H1 (cell line): ENCODE measurements around the gene CHRNA4. TPM values are rescaled to one million over a fixed set of nuclear protein-coding genes. Genes with fewer than 3 reads are reported as not detected.

Experiments
- CHD7 ChIP-seq: fragments of 300-600 bp; sonication (generic); IDR thresholded peaks from 2 replicates; pipeline ENCODE4 v1.7.1; 2012; ENCODE audit warnings: low read length, moderate library complexity, mild to moderate bottlenecking, inconsistent platforms; ENCODE audit not compliant: insufficient replicate concordance
- GABPA ChIP-seq: IDR thresholded peaks from 2 replicates; pipeline ENCODE4 v1.6.1; 2011; ENCODE audit warnings: mild to moderate bottlenecking, low read length, moderate library complexity, borderline replicate concordance; ENCODE audit not compliant: insufficient read depth
- MAX ChIP-seq: IDR thresholded peaks from 2 replicates; pipeline ENCODE4 v1.6.1; 2012; ENCODE audit warnings: inconsistent platforms
- polyA plus RNA-seq, 7 experiments: library from polyadenylated mRNA; depleted of rRNA in 3 of 7; stranded (reverse) in 5 of 7; unstranded in 2 of 7; fragments of >200 nt in 5 of 7; fragments of 200-250 nt in 2 of 7; gene quantifications; 1 replicate in 5 of 7; 2 replicates in 1 of 7; 4 replicates in 1 of 7; pipeline versions ENCODE4 v1.2.1 to v1.2.3, GENCODE V29; 2011 to 2013; ENCODE audit warnings: missing spikeins in 2 of 7, mixed read lengths in 2 of 7
- total RNA-seq: library from RNA; stranded (reverse); fragmentation: NEBNext Ultra II Directional; extraction: Animal tissue kit (Norgen Biotek cat#: 25700); gene quantifications from 2 replicates; pipeline ENCODE4 v1.2.1, GENCODE V29; 2021

The CHRNA4 gene
- total and polyA plus RNA-seq, 2 of the 8 experiments (the other 6 are each of a cell fraction or from before 2014, with no cell fraction given), result 4.3 to 5.7 TPM

- no peak for TF ChIP-seq CHD7
- TF ChIP-seq MAX, result no peak
- no peak for TF ChIP-seq GABPA
Measured at GRCh38 chr20:63331741-63332400, 29.3 kb downstream of the CHRNA4 start (continued).
